ENCODE results near the gene ABCD3.

Gene ABCD3

DNA sequence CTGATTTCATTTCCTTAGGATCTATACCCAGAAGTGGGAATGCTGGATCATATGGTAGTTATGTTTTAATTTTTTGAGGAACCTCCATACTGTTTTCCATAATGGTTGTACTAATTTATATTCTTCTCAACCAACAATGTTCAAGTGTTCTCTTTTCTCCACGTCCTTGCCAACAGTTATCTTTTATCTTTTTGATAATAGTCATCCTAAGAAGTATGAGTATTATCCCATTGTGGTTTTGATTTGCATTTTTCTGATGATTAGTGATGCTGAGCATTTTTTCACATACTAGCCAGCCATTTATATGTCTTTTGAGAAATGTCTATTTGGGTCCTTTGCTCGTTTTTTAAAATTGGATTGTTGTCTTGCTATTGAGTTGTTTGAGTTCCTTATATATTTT, 38.5 kb downstream of the ABCD3 start:
- peaks cover 37% of the 10 kb centered on the region for H3K9me3 Mint-ChIP-seq
- no peaks in the 10 kb centered on the region for H3K4me1 Mint-ChIP-seq
- no peak for DNase-seq
- TF ChIP-seq, protein P1, sequence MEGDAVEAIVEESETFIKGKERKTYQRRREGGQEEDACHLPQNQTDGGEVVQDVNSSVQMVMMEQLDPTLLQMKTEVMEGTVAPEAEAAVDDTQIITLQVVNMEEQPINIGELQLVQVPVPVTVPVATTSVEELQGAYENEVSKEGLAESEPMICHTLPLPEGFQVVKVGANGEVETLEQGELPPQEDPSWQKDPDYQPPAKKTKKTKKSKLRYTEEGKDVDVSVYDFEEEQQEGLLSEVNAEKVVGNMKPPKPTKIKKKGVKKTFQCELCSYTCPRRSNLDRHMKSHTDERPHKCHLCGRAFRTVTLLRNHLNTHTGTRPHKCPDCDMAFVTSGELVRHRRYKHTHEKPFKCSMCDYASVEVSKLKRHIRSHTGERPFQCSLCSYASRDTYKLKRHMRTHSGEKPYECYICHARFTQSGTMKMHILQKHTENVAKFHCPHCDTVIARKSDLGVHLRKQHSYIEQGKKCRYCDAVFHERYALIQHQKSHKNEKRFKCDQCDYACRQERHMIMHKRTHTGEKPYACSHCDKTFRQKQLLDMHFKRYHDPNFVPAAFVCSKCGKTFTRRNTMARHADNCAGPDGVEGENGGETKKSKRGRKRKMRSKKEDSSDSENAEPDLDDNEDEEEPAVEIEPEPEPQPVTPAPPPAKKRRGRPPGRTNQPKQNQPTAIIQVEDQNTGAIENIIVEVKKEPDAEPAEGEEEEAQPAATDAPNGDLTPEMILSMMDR (IDR thresholded peaks at IDR 0.05) = no peak
- no peaks in the 10 kb centered on the region for H3K27me3 Mint-ChIP-seq (ENCODE audit: low read depth, poor library complexity)
- peaks cover 91% of the 10 kb centered on the region for H3K36me3 Mint-ChIP-seq (ENCODE audit: low read depth)
- no peak overlapping the region for H3K27ac Mint-ChIP-seq
- no peak overlapping the region for H3K4me3 Mint-ChIP-seq

DNA sequence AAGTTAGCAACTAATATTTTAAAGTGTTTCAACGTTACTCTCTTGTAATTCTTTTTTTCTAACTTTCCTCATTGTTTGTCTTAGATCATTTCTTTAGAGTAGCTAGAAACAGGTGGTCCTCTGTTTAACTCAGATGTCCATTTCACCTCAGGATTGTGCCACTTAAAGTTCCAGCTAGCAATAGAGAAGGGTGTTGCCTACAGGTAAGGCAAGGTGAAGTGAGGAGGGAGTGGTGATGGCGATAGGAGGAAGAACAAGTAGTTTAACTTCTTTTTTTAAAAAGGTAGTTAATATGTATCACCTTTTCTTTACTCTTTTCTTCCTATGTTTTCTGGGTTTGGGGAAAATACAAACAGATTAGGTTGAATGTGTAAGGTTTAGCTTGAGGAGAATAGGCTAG, 44.4 kb downstream of the ABCD3 start:
- no peaks in the 10 kb centered on the region for H3K4me1 Mint-ChIP-seq
- no peak overlapping the region for H3K27ac Mint-ChIP-seq
- H3K27me3 Mint-ChIP-seq (ENCODE audit: low read depth, poor library complexity) = no peaks in the 10 kb centered on the region
- no peak for DNase-seq
- H3K4me3 Mint-ChIP-seq = no peak overlapping the region
- H3K36me3 Mint-ChIP-seq (ENCODE audit: low read depth) = peaks cover 86% of the 10 kb centered on the region
- peaks cover 28% of the 10 kb centered on the region for H3K9me3 Mint-ChIP-seq
- TF ChIP-seq, protein P1 (IDR thresholded peaks at IDR 0.05) = no peak

DNA sequence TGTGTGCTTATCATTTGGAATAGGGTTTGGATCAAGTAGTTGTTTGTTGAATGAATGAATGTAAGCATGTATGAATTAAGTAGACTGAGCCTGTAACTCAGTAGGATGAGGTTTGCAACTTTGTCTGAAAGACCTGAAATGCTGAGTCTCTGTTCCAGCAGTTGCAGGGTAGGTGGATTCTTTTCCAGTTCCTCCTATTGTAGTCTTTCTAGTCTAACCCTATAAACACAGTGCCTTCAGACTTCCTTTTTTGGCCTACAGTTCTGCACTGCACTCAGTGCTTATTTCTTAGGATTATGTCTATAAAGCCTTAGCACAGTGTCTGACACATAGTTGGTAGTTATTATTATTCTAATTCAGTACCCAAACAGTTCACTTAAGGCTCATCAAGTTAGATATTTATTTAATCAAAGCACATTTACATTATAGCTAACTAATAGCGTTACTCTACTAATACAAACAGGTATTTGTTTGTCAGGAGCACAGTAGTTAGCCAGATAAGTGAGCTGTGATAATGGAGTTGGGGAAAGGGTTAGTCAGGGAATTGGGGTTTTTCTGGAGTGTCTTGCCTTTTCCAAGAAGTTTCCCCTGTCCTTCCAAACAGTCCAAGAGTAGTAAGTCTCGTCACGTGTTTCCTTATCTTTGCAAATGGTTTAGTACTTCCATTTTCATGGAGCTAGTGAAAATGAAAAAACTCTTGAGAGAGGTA, 45.0 kb downstream of the ABCD3 start:
- Mint-ChIP-seq H3K4me1 (no peaks in the 10 kb centered on the region), H3K9me3 (peaks cover 28% of the 10 kb centered on the region), H3K36me3 (ENCODE audit: low read depth) (peaks cover 80% of the 10 kb centered on the region), H3K27me3 (ENCODE audit: low read depth, poor library complexity) (no peaks in the 10 kb centered on the region), H3K4me3 (no peak overlapping the region), H3K27ac (no peak overlapping the region)
- no peak for DNase-seq
- TF ChIP-seq, protein P1 (IDR thresholded peaks at IDR 0.05) = no peak

DNA sequence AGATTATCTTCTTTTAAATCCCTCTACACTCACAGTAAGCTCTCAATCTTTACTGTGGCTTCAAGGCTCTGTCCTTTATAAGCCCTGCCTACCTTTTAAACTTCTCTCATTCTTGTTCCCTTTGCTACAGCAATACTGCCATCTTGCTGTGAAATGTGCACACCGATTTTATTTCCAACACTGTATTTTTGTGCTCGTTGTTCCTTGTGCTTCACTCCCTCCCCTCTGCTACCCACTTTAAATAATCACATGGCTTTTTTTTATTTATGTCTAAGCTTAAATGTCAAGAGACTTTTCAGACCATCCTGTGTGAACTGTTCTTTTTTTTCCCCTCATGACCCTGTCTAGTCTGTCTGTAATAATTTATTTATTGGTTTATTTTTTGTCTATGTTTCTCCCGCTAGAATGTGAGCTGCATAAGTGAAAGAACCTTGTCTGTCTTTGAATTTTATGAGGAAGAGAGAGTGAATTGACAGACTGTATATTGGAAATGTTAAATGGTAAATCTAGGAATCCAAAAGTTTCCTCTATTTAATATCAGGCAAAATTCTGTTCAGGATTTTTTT, 45.7 kb downstream of the ABCD3 start:
- DNase-seq = no peak
- no peak overlapping the region for H3K4me3 Mint-ChIP-seq
- H3K36me3 Mint-ChIP-seq (ENCODE audit: low read depth) = peaks cover 77% of the 10 kb centered on the region
- no peaks in the 10 kb centered on the region for H3K27me3 Mint-ChIP-seq (ENCODE audit: low read depth, poor library complexity)
- TF ChIP-seq, protein P1 (IDR thresholded peaks at IDR 0.05) = no peak
- H3K4me1 Mint-ChIP-seq = no peaks in the 10 kb centered on the region
- peaks cover 28% of the 10 kb centered on the region for H3K9me3 Mint-ChIP-seq
- H3K27ac Mint-ChIP-seq = peak overlapping the region; percentile 22

DNA sequence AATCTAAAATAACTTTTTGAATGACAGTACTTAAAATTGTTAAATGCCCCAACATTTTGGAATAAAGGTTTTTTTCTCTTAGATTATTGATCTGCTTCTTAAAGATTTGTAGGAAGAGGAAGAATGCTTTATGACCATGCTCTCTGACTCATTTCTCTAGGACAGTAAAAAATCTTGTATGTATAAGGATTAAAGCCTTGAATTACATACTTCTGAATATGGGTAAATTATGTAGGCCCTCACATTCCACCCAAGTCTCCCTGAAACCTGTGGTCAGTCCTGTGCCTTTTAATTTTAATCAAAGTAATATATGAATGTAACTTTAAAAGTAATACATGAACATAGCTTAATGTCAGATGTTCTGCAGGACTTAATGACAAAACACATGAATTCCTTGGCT, 50.5 kb downstream of the ABCD3 start:
- H3K4me1 Mint-ChIP-seq = no peaks in the 10 kb centered on the region
- peaks cover 8% of the 10 kb centered on the region for H3K9me3 Mint-ChIP-seq
- TF ChIP-seq, protein P1 (IDR thresholded peaks at IDR 0.05) = no peak

DNA sequence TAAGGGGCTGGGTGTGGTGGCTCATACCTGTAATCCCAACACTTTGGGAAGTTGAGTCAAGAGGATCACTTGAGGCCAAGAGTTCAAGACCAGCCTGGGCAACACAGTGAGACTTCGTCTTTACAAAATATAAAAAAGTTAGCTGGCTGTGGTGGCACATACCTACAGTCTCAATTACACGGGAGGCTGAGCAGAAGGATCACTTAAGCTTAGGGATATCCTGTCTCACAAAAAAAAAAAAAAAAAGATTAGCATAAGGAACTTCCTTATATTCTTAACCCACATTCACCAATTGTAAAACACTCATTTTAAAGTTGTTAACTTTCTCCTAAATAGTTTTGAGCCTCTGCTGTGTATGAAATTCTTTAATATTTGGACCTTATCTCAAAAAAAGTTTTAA, 53.1 kb downstream of the ABCD3 start:
- Mint-ChIP-seq H3K36me3 (ENCODE audit: low read depth) (peaks cover 28% of the 10 kb centered on the region), H3K27ac (no peak overlapping the region), H3K9me3 (no peaks in the 10 kb centered on the region), H3K4me3 (no peak overlapping the region), H3K27me3 (ENCODE audit: low read depth, poor library complexity) (no peaks in the 10 kb centered on the region), H3K4me1 (no peaks in the 10 kb centered on the region)
- no peak for DNase-seq
- TF ChIP-seq, protein P1 (IDR thresholded peaks at IDR 0.05) = no peak

More for the DNA sequence above, 50.5 kb downstream of the ABCD3 start:
- no peak for DNase-seq
- Mint-ChIP-seq H3K4me3 (no peak overlapping the region), H3K36me3 (ENCODE audit: low read depth) (peaks cover 48% of the 10 kb centered on the region), H3K27ac (no peak overlapping the region), H3K27me3 (ENCODE audit: low read depth, poor library complexity) (no peaks in the 10 kb centered on the region)

Measured in nephron progenitor cell (in vitro differentiated cells).